Peyer's patch (tissue), 4 donors: Measurements from ENCODE around the gene SPPL3. TPM values are rescaled to one million over a fixed set of nuclear protein-coding genes. Genes with fewer than 3 reads are reported as not detected.

Experiments
- DNase-seq, 3 donors: peaks; one replicate each; pipeline ENCODE4 v3.0.0-alpha.2; 2017 to 2019
- H3K27ac ChIP-seq, 4 donors: fragments of 200-600 bp; sonication (generic); one replicate each; pipeline ENCODE4 v1.5.1; 2016 to 2019
- H3K27me3 ChIP-seq, 2 donors: fragments of 200-600 bp; sonication (generic); one replicate each; pipeline ENCODE4 v1.5.1; 2019
- H3K36me3 ChIP-seq, 3 donors: fragments of 200-600 bp; sonication (generic); one replicate each; pipeline ENCODE4 v1.5.1; 2016 to 2019
- H3K4me1 ChIP-seq, 4 donors: fragments of 200-600 bp; sonication (generic); one replicate each; pipeline ENCODE4 v1.5.1; 2016 to 2019
- H3K4me3 ChIP-seq, 4 donors: fragments of 200-600 bp; sonication (generic); 1 replicate in 3 of 4; 2 replicates in 1 of 4; pipeline ENCODE4 v1.5.1; 2016 to 2019; ENCODE audit warnings: mild to moderate bottlenecking in 1 of 4
- H3K9me3 ChIP-seq, 4 donors: fragments of 200-600 bp; sonication (generic); one replicate each; pipeline ENCODE4 v1.5.1; 2016 to 2019; ENCODE audit warnings: mild to moderate bottlenecking in 1 of 4
- CTCF ChIP-seq, 6 experiments: fragments of 450-650 bp in 4 of 6; fragments of 200-600 bp in 2 of 6; sonication (generic) in 1 of 6; IDR thresholded peaks; one replicate each; pipeline ENCODE4 v1.5.1; 2017 to 2019; ENCODE audit warnings: antibody characterized with exemption in 6 of 6, mild to moderate bottlenecking in 3 of 6, moderate library complexity in 1 of 6
- POLR2A ChIP-seq, 2 donors: fragments of 450-650 bp; IDR thresholded peaks; one replicate each; pipeline ENCODE4 v1.5.1; 2017; ENCODE audit warnings: antibody characterized with exemption in 2 of 2, mild to moderate bottlenecking in 2 of 2, moderate library complexity in 2 of 2
- total RNA-seq, 4 donors: library from RNA; depleted of rRNA; stranded (reverse); fragments of >200 nt; gene quantifications; one replicate each; pipeline ENCODE4 v1.1.0, GENCODE V29; 2016

Gene SPPL3
- total RNA-seq, 4 donors from 2014 or later: 26.4 to 50.2 (median 34.9) TPM

- H3K9me3 ChIP-seq: no peaks in the 10 kb centered on the region
- TF ChIP-seq POLR2A (IDR thresholded peaks at IDR 0.05) (no peak), CTCF (IDR thresholded peaks at IDR 0.05) (no peak)
- no peak for DNase-seq
These were observed 42.9 kb downstream of the SPPL3 start for GRCh38 chr12:120861074-120861795.

GRCh38 chr12:120858306-120859088 is 45.7 kb downstream of the SPPL3 start:
- Histone ChIP-seq H3K4me1 (peaks cover 0 to 17% (median 5%) of the 10 kb centered on the region in 4 donors), H3K27me3 (no peaks in the 10 kb centered on the region), H3K36me3 (no peaks in the 10 kb centered on the region), H3K9me3 (no peaks in the 10 kb centered on the region), H3K4me3 (no peak overlapping the region), H3K27ac (no peak overlapping the region)
- no peak for DNase-seq
- TF ChIP-seq CTCF (IDR thresholded peaks at IDR 0.05) (no peak), POLR2A (IDR thresholded peaks at IDR 0.05) (no peak)

More at GRCh38 chr12:120861074-120861795, 42.9 kb downstream of the SPPL3 start:
- H3K36me3 ChIP-seq: no peaks in the 10 kb centered on the region
- no peak overlapping the region for H3K27ac ChIP-seq
- no peaks in the 10 kb centered on the region for H3K27me3 ChIP-seq
- peaks cover 0 to 19% (median 3%) of the 10 kb centered on the region in 4 donors for H3K4me1 ChIP-seq
- no peak overlapping the region for H3K4me3 ChIP-seq

GRCh38 chr12:120856980-120857379 is 47.2 kb downstream of the SPPL3 start:
- Histone ChIP-seq H3K4me1 (peaks cover 0 to 17% (median 5%) of the 10 kb centered on the region in 4 donors), H3K27me3 (no peaks in the 10 kb centered on the region), H3K9me3 (no peaks in the 10 kb centered on the region), H3K27ac (peak overlapping the region in 1 of 4 donors; percentile 6), H3K36me3 (no peaks in the 10 kb centered on the region), H3K4me3 (no peak overlapping the region)
- no peak for DNase-seq
- TF ChIP-seq CTCF (IDR thresholded peaks at IDR 0.05): peak in 4 of 6 experiments; percentile 19 to 38 (median 26)
- TF ChIP-seq POLR2A (IDR thresholded peaks at IDR 0.05): no peak

GRCh38 chr12:120855823-120856588 is 48.2 kb downstream of the SPPL3 start:
- Histone ChIP-seq H3K27me3 (no peaks in the 10 kb centered on the region), H3K4me1 (peaks cover 0 to 17% (median 7%) of the 10 kb centered on the region in 4 donors), H3K36me3 (no peaks in the 10 kb centered on the region), H3K27ac (no peak overlapping the region), H3K9me3 (no peaks in the 10 kb centered on the region), H3K4me3 (no peak overlapping the region)
- TF ChIP-seq POLR2A (IDR thresholded peaks at IDR 0.05) (no peak), CTCF (IDR thresholded peaks at IDR 0.05) (no peak)
- no peak for DNase-seq

- H3K27ac ChIP-seq: no peak overlapping the region
- no peaks in the 10 kb centered on the region for H3K27me3 ChIP-seq
- TF ChIP-seq CTCF (IDR thresholded peaks at IDR 0.05) (no peak), POLR2A (IDR thresholded peaks at IDR 0.05) (no peak)
- peaks cover 0 to 17% (median 7%) of the 10 kb centered on the region in 4 donors for H3K4me1 ChIP-seq
- no peak overlapping the region for H3K4me3 ChIP-seq
- no peaks in the 10 kb centered on the region for H3K36me3 ChIP-seq
- DNase-seq: no peak
- H3K9me3 ChIP-seq: no peaks in the 10 kb centered on the region
These were observed 49.4 kb downstream of the SPPL3 start for GRCh38 chr12:120854804-120855203.
